HepG2 (cell line): Measurements from ENCODE around the gene MTOR. TPM values are rescaled to one million over a fixed set of nuclear protein-coding genes. Genes with fewer than 3 reads are reported as not detected.

Source experiments
- FOSL2 ChIP-seq: sonication (generic); formaldehyde crosslinking; IDR thresholded peaks from 2 replicates; pipeline ENCODE4 v1.4.0; 2020; ENCODE audit warnings: missing genetic modification reagents
- GABPA ChIP-seq, 2 experiments: IDR thresholded peaks; 2 replicates each; pipeline ENCODE4 v1.6.1; 2011 to 2016; ENCODE audit warnings: low read depth in 2 of 2, low read length in 1 of 2, missing biosample characterization in 1 of 2, missing genetic modification characterization in 1 of 2
- GATAD2A ChIP-seq: IDR thresholded peaks from 2 replicates; pipeline ENCODE4 v1.6.1; 2016
- GZF1 ChIP-seq: sonication (generic); formaldehyde crosslinking; IDR thresholded peaks from 2 replicates; pipeline ENCODE4 v1.5.1; 2020; ENCODE audit warnings: mild to moderate bottlenecking, missing genetic modification reagents
- KLF6 ChIP-seq: IDR thresholded peaks from 2 replicates; pipeline ENCODE4 v1.8.0; 2016; ENCODE audit warnings: missing biosample characterization, missing genetic modification reagents
- NPAS2 ChIP-seq: sonication (generic); formaldehyde crosslinking; IDR thresholded peaks from 2 replicates; pipeline ENCODE4 v1.8.0; 2022; ENCODE audit warnings: mild to moderate bottlenecking, missing genetic modification reagents, borderline replicate concordance
- POLR2AphosphoS5 ChIP-seq: IDR thresholded peaks from 2 replicates; pipeline ENCODE4 v1.6.1; 2012; ENCODE audit warnings: low read depth, low read length
- STAT5B ChIP-seq: sonication (generic); formaldehyde crosslinking; IDR thresholded peaks from 2 replicates; pipeline ENCODE4 v1.4.0; 2020; ENCODE audit warnings: missing genetic modification reagents
- TCF7 ChIP-seq: sonication (generic); IDR thresholded peaks from 2 replicates; pipeline ENCODE4 v1.6.1; 2016; ENCODE audit warnings: antibody characterized with exemption, low read depth
- TOPORS ChIP-seq: sonication (generic); formaldehyde crosslinking; IDR thresholded peaks from 2 replicates; pipeline ENCODE4 v1.8.0; 2023; ENCODE audit warnings: mild to moderate bottlenecking, missing genetic modification reagents
- ZMYM2 ChIP-seq: sonication (generic); formaldehyde crosslinking; IDR thresholded peaks from 2 replicates; pipeline ENCODE4 v1.8.0; 2022; ENCODE audit warnings: mild to moderate bottlenecking, missing genetic modification reagents
- ZNF331 ChIP-seq: sonication (generic); formaldehyde crosslinking; IDR thresholded peaks from 2 replicates; pipeline ENCODE4 v1.4.0; 2020; ENCODE audit warnings: missing genetic modification reagents
- ZNF629 ChIP-seq: sonication (generic); formaldehyde crosslinking; conservative IDR thresholded peaks from 2 replicates; pipeline ENCODE4 v1.5.0; 2020; ENCODE audit warnings: missing genetic modification reagents
- ZNF761 ChIP-seq: sonication (generic); formaldehyde crosslinking; conservative IDR thresholded peaks from 2 replicates; pipeline ENCODE4 v1.4.0; 2020; ENCODE audit warnings: mild to moderate bottlenecking, missing genetic modification reagents
- polyA plus RNA-seq, 8 experiments: library from polyadenylated mRNA; depleted of rRNA in 3 of 8; stranded (reverse) in 7 of 8; unstranded in 1 of 8; fragments of >200 nt; fragmentation: Illumina TruSeq in 4 of 8; extraction: Trizol in 4 of 8; gene quantifications; 2 replicates each; pipeline versions ENCODE4 v1.2.1 to v1.2.3, GENCODE V29; 2011 to 2016; ENCODE audit warnings: low read depth in 4 of 8, missing spikeins in 1 of 8, mixed read lengths in 1 of 8; ENCODE audit not compliant: insufficient read depth in 1 of 8
- total RNA-seq, 5 experiments: library from RNA; depleted of rRNA; stranded (reverse); fragments of >200 nt; fragmentation: Illumina TruSeq; extraction: Trizol; gene quantifications; 2 replicates each; pipeline ENCODE4 v1.2.3, GENCODE V29; 2016; ENCODE audit warnings: low read depth in 1 of 5
- TF ChIP-seq, protein P1 (sequence below): conservative IDR thresholded peaks from 2 replicates; pipeline ENCODE4 v1.6.1; 2018; ENCODE audit warnings: missing genetic modification reagents
- TF ChIP-seq, protein P2 (sequence below): IDR thresholded peaks from 2 replicates; pipeline ENCODE4 v1.6.1; 2016; ENCODE audit warnings: missing compliant biosample characterization, missing genetic modification reagents, borderline replicate concordance
- TF ChIP-seq, protein P3 (sequence below), 2 experiments: sonication (generic) in 1 of 2; formaldehyde crosslinking in 1 of 2; IDR thresholded peaks; 2 replicates each; pipeline versions ENCODE4 v1.6.1 to v1.9.0; 2014 to 2022; ENCODE audit warnings: antibody characterized with exemption in 1 of 2, borderline replicate concordance in 1 of 2, inconsistent platforms in 1 of 2, low read depth in 1 of 2, missing genetic modification reagents in 1 of 2
- TF ChIP-seq, protein P4 (sequence below): sonication (generic); formaldehyde crosslinking; IDR thresholded peaks from 2 replicates; pipeline ENCODE4 v1.8.1; 2023; ENCODE audit warnings: mild to moderate bottlenecking, moderate library complexity, missing genetic modification reagents

MTOR gene
- total and polyA plus RNA-seq, 2 of the 13 experiments (the other 11 are each of a cell fraction or from before 2014, with no cell fraction given), result 24.6 to 34.6 TPM

DNA sequence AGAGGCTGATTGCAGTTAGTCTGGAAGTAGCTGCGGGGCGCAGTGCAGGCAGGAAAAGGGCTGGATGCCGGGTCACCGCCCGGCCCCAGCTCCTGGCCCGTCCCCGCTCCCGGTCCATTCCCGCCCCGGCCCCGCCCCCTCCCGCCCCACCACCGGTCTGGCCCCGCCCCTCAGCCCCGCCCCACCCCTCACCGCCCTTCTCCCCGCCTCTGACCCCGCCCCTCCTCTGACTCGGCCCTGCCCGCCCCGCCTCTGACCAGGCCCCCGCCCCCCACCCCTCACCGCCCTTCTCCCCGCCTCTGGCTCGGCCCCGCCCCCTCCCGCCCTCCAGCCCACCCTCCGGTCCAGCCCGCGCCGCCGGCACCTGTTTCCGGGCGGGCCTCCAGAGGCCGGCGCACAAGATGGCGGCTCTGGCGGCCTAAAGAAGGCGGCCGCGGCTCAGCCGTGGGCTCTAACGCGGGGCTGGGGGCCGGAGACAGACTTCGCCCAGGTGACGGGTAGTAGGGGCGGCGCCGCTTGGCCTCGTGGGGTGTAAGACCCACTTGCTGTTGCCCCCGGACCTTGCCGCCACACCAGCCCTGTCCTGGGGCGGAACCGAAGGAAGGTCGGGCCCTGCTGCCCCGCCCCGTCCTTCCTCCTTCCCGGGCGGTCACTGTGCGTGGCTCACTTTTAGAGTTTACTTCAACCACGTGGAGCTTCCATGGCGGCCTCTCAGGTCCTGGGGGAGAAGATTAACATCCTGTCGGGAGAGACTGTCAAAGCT, 10.7 kb upstream of the MTOR start, which contains the start of gene UBIAD1 (continued):
- TF ChIP-seq GABPA (IDR thresholded peaks at IDR 0.05; ENCODE audit: low read depth, low read length) (peak; percentile 68), GABPA (CRISPR knock-in tag; IDR thresholded peaks at IDR 0.05; ENCODE audit: low read depth) (peak; percentile 76), ZNF761 (CRISPR knock-in tag) (peak; percentile 88), GATAD2A (CRISPR knock-in tag) (no peak), KLF6 (CRISPR knock-in tag) (0 out of 2 replicates have a peak, but pooled peaks have one; percentile 52), STAT5B (CRISPR knock-in tag) (no peak), FOSL2 (CRISPR knock-in tag) (no peak), TOPORS (CRISPR knock-in tag) (peak; percentile 94), GZF1 (CRISPR knock-in tag) (no peak), ZNF629 (CRISPR knock-in tag) (no peak), TCF7 (no peak), NPAS2 (CRISPR knock-in tag) (no peak), ZMYM2 (CRISPR knock-in tag) (no peak), ZNF331 (CRISPR knock-in tag) (peak; percentile 21; the same call in 1 of the 2 replicates), POLR2AphosphoS5 (peak; percentile 70)
- TF ChIP-seq, protein P1, sequence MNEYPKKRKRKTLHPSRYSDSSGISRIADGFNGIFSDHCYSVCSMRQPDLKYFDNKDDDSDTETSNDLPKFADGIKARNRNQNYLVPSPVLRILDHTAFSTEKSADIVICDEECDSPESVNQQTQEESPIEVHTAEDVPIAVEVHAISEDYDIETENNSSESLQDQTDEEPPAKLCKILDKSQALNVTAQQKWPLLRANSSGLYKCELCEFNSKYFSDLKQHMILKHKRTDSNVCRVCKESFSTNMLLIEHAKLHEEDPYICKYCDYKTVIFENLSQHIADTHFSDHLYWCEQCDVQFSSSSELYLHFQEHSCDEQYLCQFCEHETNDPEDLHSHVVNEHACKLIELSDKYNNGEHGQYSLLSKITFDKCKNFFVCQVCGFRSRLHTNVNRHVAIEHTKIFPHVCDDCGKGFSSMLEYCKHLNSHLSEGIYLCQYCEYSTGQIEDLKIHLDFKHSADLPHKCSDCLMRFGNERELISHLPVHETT (CRISPR knock-in tag), result peak; percentile 49; the same call in 1 of the 2 replicates
- TF ChIP-seq, protein P2, sequence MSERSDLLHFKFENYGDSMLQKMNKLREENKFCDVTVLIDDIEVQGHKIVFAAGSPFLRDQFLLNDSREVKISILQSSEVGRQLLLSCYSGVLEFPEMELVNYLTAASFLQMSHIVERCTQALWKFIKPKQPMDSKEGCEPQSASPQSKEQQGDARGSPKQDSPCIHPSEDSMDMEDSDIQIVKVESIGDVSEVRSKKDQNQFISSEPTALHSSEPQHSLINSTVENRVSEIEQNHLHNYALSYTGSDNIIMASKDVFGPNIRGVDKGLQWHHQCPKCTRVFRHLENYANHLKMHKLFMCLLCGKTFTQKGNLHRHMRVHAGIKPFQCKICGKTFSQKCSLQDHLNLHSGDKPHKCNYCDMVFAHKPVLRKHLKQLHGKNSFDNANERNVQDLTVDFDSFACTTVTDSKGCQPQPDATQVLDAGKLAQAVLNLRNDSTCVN, result no peak; the same call in 1 of the 2 replicates
- TF ChIP-seq, protein P3, sequence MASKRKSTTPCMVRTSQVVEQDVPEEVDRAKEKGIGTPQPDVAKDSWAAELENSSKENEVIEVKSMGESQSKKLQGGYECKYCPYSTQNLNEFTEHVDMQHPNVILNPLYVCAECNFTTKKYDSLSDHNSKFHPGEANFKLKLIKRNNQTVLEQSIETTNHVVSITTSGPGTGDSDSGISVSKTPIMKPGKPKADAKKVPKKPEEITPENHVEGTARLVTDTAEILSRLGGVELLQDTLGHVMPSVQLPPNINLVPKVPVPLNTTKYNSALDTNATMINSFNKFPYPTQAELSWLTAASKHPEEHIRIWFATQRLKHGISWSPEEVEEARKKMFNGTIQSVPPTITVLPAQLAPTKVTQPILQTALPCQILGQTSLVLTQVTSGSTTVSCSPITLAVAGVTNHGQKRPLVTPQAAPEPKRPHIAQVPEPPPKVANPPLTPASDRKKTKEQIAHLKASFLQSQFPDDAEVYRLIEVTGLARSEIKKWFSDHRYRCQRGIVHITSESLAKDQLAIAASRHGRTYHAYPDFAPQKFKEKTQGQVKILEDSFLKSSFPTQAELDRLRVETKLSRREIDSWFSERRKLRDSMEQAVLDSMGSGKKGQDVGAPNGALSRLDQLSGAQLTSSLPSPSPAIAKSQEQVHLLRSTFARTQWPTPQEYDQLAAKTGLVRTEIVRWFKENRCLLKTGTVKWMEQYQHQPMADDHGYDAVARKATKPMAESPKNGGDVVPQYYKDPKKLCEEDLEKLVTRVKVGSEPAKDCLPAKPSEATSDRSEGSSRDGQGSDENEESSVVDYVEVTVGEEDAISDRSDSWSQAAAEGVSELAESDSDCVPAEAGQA (IDR thresholded peaks at IDR 0.05; ENCODE audit: low read depth), result no peak; the same call in 1 of the 2 replicates
- TF ChIP-seq, protein P3 (CRISPR knock-in tag; IDR thresholded peaks at IDR 0.05; ENCODE audit: borderline replicate concordance), result no peak; the same call in 1 of the 2 replicates
- TF ChIP-seq, protein P4, sequence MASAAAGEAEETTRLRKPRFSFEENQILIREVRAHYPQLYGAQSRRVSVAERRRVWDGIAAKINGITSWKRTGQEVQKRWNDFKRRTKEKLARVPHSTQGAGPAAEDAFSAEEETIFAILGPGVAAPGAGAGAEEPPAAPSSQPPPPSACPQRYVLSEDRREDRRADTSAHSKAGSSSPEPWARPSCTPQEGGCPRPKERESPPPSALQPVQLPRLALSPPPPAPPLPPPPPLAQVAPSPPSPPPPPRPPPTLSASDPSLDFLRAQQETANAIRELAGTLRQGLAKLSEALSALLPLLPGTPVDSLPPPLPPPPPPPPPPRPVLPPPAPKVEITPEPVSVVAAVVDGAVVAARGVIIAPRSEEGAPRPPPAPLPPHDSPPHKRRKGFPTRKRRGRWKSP (CRISPR knock-in tag), result no peak
